Chondrocyte (in vitro differentiated cells): ENCODE results near the gene GLT1D1. TPM values are rescaled to one million over a fixed set of nuclear protein-coding genes. Genes with fewer than 3 reads are reported as not detected.

Source experiments
- DNase-seq: peaks from one replicate; pipeline ENCODE4 v3.0.0; 2021; ENCODE audit warnings: mixed read lengths, low spot score
- H3K27ac Mint-ChIP-seq: one replicate; pipeline ENCODE4 v1.8.0; 2021; ENCODE audit warnings: mild to moderate bottlenecking, moderate library complexity, mixed read lengths; ENCODE audit not compliant: unreplicated experiment
- H3K27me3 Mint-ChIP-seq: 2 replicates; pipeline ENCODE4 v1.8.0; 2021; ENCODE audit warnings: low read depth, mixed read lengths
- H3K36me3 Mint-ChIP-seq: 2 replicates; pipeline ENCODE4 v1.8.0; 2021; ENCODE audit warnings: low read depth, mixed read lengths
- H3K4me1 Mint-ChIP-seq: 2 replicates; pipeline ENCODE4 v1.8.0; 2021; ENCODE audit warnings: low read depth, mild to moderate bottlenecking, mixed read lengths
- H3K4me3 Mint-ChIP-seq: one replicate; pipeline ENCODE4 v1.8.0; 2021; ENCODE audit warnings: mild to moderate bottlenecking, moderate library complexity, mixed read lengths; ENCODE audit not compliant: unreplicated experiment
- H3K9me3 Mint-ChIP-seq: 2 replicates; pipeline ENCODE4 v1.8.0; 2021; ENCODE audit warnings: low read depth, mixed read lengths
- total RNA-seq: library from RNA; stranded (reverse); gene quantifications from 3 replicates; pipeline ENCODE4 v1.2.1, GENCODE V29; 2021
- TF ChIP-seq, protein P1 (sequence below): fragments of 200-600 bp; sonication (generic); IDR thresholded peaks from 2 replicates; pipeline ENCODE4 v1.5.0; 2021; ENCODE audit warnings: antibody characterized with exemption, mild to moderate bottlenecking, moderate library complexity

Gene GLT1D1
- total RNA-seq, 1 donor from 2014 or later, result 0.22 TPM

DNA sequence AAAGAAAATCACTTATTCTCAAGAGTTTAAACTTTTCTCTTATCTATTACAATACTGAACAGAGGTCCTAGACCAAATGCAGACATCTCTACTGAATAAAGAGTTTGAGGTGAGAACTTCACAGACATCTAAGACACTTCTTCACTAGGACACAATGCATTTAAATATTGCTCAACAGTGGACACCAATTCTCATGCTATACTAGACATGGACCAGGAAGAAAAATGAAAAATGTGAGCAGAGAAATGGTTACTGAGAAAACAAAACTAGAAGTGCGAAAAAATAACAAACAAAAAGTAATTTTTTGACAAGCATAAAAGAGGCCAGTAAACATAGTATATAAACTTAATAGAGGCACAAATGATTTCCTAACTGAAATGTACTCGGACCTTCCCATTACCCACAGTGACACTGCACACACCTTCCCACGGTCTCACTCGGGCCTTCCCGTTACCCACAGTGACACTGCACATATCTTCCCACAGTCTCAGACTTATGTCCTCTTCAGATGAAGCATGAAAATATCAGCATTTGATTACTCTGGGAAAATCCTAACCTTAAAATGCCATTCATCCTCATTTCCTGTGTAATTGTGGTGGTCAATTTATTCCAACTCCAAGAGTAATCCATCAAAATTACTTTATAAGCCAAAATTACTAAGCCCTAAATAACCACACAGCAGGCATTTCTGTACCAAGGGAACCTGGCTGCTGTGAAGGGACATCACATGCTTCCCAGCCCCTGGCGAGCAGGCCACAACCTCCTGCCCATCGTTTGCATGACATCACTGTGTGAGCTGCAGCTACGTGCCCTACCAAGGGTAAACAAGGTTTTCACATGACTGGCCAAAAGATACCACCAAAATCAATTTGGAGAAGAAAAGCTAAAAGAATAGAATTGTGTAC, 35.9 kb upstream of the GLT1D1 start:
- peaks cover 16% of the 10 kb centered on the region for H3K36me3 Mint-ChIP-seq
- TF ChIP-seq, protein P1, sequence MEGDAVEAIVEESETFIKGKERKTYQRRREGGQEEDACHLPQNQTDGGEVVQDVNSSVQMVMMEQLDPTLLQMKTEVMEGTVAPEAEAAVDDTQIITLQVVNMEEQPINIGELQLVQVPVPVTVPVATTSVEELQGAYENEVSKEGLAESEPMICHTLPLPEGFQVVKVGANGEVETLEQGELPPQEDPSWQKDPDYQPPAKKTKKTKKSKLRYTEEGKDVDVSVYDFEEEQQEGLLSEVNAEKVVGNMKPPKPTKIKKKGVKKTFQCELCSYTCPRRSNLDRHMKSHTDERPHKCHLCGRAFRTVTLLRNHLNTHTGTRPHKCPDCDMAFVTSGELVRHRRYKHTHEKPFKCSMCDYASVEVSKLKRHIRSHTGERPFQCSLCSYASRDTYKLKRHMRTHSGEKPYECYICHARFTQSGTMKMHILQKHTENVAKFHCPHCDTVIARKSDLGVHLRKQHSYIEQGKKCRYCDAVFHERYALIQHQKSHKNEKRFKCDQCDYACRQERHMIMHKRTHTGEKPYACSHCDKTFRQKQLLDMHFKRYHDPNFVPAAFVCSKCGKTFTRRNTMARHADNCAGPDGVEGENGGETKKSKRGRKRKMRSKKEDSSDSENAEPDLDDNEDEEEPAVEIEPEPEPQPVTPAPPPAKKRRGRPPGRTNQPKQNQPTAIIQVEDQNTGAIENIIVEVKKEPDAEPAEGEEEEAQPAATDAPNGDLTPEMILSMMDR, result no peak
- H3K9me3 Mint-ChIP-seq, result no peaks in the 10 kb centered on the region
- peak overlapping the region; percentile 96 for H3K27ac Mint-ChIP-seq
- DNase-seq, result no peak
- H3K27me3 Mint-ChIP-seq, result no peaks in the 10 kb centered on the region
- peaks cover 82% of the 10 kb centered on the region for H3K4me1 Mint-ChIP-seq
- peak overlapping the region; percentile 47 for H3K4me3 Mint-ChIP-seq

DNA sequence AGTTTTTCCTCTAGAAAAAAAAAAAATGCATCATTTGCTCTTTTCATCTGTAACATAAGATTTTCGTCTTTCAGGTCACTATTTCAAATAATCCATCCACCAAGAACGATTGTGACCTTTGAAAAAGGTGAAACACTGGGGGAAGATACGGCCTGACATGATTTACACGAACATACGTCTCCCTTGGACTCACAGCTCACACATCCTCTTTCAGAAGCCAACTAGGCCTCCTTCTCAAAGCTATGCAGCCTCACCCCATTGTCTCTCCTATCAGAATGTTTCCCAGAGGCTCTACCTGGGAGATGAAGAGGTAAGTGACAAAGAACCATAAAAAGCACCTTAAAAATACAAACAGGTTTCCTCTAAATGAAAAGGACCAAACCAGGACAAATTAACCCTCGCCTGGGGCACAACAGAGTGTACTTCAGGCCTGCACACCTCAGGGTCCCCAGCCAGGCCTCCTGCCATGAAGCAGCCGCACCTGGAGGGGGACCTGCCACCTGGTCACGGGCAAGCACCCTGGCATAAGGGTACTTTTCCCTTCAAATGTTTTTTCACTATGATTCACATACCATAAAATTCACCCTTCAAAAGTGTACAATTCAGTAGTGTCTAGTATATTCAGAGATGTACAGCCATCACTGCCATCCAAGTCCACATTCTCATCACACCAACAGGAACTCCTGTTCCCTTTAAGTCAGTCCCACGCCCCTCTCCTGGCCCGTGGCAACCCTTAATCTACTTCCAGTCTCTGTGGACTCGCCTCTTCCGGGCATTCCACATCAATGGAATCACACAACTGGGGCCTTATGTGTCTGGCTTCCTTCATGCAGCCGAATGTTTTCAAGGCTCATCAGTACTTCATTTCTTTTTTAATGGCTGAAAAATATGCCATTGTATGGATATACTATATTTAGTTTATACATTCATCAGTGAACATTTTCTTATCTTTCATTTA, 34.9 kb upstream of the GLT1D1 start:
- H3K4me3 Mint-ChIP-seq, result peak overlapping the region; percentile 47
- DNase-seq, result no peak
- TF ChIP-seq, protein P1, result no peak
- H3K27me3 Mint-ChIP-seq, result no peaks in the 10 kb centered on the region
- H3K9me3 Mint-ChIP-seq, result no peaks in the 10 kb centered on the region
- H3K36me3 Mint-ChIP-seq, result peaks cover 13% of the 10 kb centered on the region
- H3K27ac Mint-ChIP-seq, result peak overlapping the region; percentile 96
- peaks cover 80% of the 10 kb centered on the region for H3K4me1 Mint-ChIP-seq

DNA sequence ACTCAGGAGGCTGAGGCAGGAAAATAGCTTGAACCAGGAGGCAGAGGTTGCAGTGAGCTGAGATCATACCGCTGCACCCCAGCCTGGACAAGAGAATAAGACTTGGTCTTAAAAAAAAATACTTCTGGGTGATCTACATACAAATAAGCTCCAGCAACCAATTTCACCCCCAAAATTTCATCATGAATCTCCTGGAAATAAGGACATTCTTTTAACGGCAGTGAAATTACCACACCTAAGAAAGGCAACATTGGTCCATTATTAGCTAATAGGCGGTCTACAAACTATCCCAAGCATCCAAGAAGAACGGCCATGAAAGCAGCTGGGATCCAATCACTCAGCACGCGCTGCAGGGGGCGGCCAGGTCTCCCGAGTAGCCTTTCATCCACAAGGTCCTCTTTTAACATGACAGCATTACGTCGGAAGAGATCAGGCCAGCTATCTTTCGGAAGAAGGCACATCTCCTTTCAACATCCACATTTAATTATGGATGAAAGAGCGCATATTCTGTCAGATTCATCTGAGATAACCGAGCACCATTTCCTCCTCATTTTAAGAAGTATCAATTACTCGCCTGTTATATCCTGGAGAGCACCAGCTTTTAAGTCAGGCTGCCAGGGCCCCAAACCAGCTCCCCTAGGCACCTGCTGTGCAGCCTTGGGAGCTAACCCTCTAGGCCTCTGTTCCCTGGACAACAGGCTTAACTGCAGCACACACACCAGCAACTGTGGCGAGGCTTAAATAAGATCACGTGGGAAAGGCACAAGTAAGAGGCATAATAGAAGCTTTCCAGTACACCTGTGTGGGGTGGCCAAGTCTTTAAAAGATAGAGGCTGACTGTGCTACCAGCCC, 33.8 kb upstream of the GLT1D1 start:
- TF ChIP-seq, protein P1, result no peak
- Mint-ChIP-seq H3K27me3 (no peaks in the 10 kb centered on the region), H3K4me3 (no peak overlapping the region), H3K36me3 (peaks cover 9% of the 10 kb centered on the region), H3K4me1 (peaks cover 70% of the 10 kb centered on the region), H3K27ac (no peak overlapping the region), H3K9me3 (no peaks in the 10 kb centered on the region)
- no peak for DNase-seq

DNA sequence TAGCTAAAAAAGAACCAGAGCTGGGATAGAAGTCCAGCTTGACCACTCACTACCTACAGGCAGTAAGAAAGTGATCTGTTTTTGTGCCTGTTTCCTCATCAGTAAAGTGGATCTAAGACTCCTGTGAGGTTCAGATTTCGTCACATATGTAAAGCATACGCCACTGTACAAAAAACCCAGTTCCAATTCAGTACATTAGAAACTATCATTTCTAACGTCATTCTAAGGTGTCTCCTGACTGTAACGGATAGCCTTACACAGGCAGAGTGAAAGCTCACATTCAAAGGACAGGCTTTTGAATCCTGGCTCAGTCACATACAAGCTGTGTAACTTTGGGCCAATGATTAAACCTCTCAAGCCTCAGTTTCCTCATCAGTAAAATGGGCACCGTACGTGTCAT, 33.0 kb upstream of the GLT1D1 start:
- Mint-ChIP-seq H3K4me1 (peaks cover 71% of the 10 kb centered on the region), H3K27ac (no peak overlapping the region), H3K9me3 (no peaks in the 10 kb centered on the region), H3K27me3 (no peaks in the 10 kb centered on the region), H3K36me3 (peaks cover 6% of the 10 kb centered on the region), H3K4me3 (no peak overlapping the region)
- TF ChIP-seq, protein P1, result no peak
- DNase-seq, result no peak
